GM12878 (cell line): Measurements from ENCODE around the gene PRODH. TPM values are rescaled to one million over a fixed set of nuclear protein-coding genes. Genes with fewer than 3 reads are reported as not detected.

Experiments used
- ATAC-seq: fragments of 200-7000 bp; cut with Tn5 transposase; 3 replicates; pipeline ENCODE4 v1.9.1; 2020; ENCODE audit warnings: mild to moderate bottlenecking, moderate library complexity
- BruUV-seq: library from RNA; stranded (reverse); fragments of 400-500 nt; replicated peaks from 2 replicates; lab custom pipeline; 2021; lab: Mats Ljungman, UMichigan
- CTCF ChIA-PET: fragments of 300-600 bp; sonication (Branson Sonifier 250); formaldehyde crosslinking; extraction: SDS; loops from one replicate; lab custom pipeline; 2021; ENCODE audit warnings: inconsistent platforms; lab: Yijun Ruan, JAX
- POLR2A ChIA-PET: fragments of 350-600 bp; formaldehyde crosslinking; extraction: SDS; loops from one replicate; lab custom pipeline; 2021; ENCODE audit warnings: inconsistent platforms; lab: Charles Lee
- RAD21 ChIA-PET: fragments of 300-600 bp; sonication (Branson Sonifier 250); formaldehyde crosslinking; loops from one replicate; lab custom pipeline; 2023; ENCODE audit warnings: antibody characterized with exemption; ENCODE audit not compliant: unreplicated experiment; lab: Charles Lee
- SMC1A ChIA-PET: fragments of 300-600 bp; sonication (Branson Sonifier 250); formaldehyde crosslinking; loops from one replicate; lab custom pipeline; 2023; ENCODE audit not compliant: unreplicated experiment, uncharacterized antibody; lab: Charles Lee
- DNase-seq: peaks from one replicate; pipeline ENCODE4 v3.0.0-alpha.2; 2011; ENCODE audit warnings: low read depth, low spot score
- FAIRE-seq: peaks from 3 replicates; lab custom pipeline; 2011; peaks lifted over from hg19 to GRCh38; lab: Jason Lieb, UNC
- H2AFZ ChIP-seq: 2 replicates; pipeline ENCODE4 v1.6.0; 2011; ENCODE audit warnings: low read depth, low read length, control low read depth; ENCODE audit not compliant: control insufficient read depth
- H3K27ac ChIP-seq: 2 replicates; pipeline ENCODE4 v1.5.1; 2011; ENCODE audit warnings: control low read depth; ENCODE audit not compliant: control insufficient read depth, insufficient read depth
- H3K27me3 ChIP-seq, 2 experiments: replicated peaks in 1 of 2; 2 replicates each; pipeline versions ENCODE4 v1.6.0 to v1.6.1; 2011; ENCODE audit warnings: low read length in 1 of 2; ENCODE audit not compliant: control insufficient read depth in 2 of 2, insufficient read depth in 2 of 2
- H3K36me3 ChIP-seq, 2 experiments: 2 replicates each; pipeline ENCODE4 v1.5.1; 2011; ENCODE audit warnings: low read length in 1 of 2; ENCODE audit not compliant: control insufficient read depth in 2 of 2, insufficient read depth in 2 of 2
- H3K4me1 ChIP-seq: 2 replicates; pipeline ENCODE4 v1.6.1; 2011; ENCODE audit warnings: mild to moderate bottlenecking, low read length, moderate library complexity, mixed read lengths; ENCODE audit not compliant: control insufficient read depth, insufficient read depth
- H3K4me2 ChIP-seq: 2 replicates; pipeline ENCODE4 v1.6.0; 2011; ENCODE audit warnings: control low read depth; ENCODE audit not compliant: control insufficient read depth, insufficient read depth
- H3K4me3 ChIP-seq: fragments of 200-600 bp; sonication (generic); 2 replicates; pipeline ENCODE4 v1.5.1; 2016
- H3K79me2 ChIP-seq: 2 replicates; pipeline ENCODE4 v1.6.0; 2011; ENCODE audit warnings: low read length; ENCODE audit not compliant: control insufficient read depth, insufficient read depth
- H3K9ac ChIP-seq: 2 replicates; pipeline ENCODE4 v1.8.0; 2011; ENCODE audit warnings: low read length, control low read depth, mixed read lengths; ENCODE audit not compliant: control insufficient read depth, insufficient read depth
- H3K9me3 ChIP-seq: replicated peaks from 3 replicates; pipeline ENCODE4 v1.5.1; 2011; ENCODE audit warnings: mild to moderate bottlenecking, low read length; ENCODE audit not compliant: control insufficient read depth, insufficient read depth
- H4K20me1 ChIP-seq: 2 replicates; pipeline ENCODE4 v1.6.0; 2011; ENCODE audit not compliant: control insufficient read depth, insufficient read depth
- ATF7 ChIP-seq: fragments of 450-650 bp; IDR thresholded peaks from 2 replicates; pipeline ENCODE4 v1.6.1; 2016; ENCODE audit warnings: low read depth, mild to moderate bottlenecking
- CHD2 ChIP-seq: IDR thresholded peaks from 2 replicates; pipeline ENCODE4 v1.6.1; 2011; ENCODE audit warnings: low read depth, low read length, improper control_type of control experiment, borderline replicate concordance
- ETV6 ChIP-seq, 2 experiments: fragments of 450-650 bp in 1 of 2; IDR thresholded peaks in 1 of 2; conservative IDR thresholded peaks in 1 of 2; 2 replicates each; pipeline ENCODE4 v1.6.1; 2014; ENCODE audit warnings: antibody characterized with exemption in 1 of 2, borderline replicate concordance in 1 of 2, low read depth in 1 of 2, mild to moderate bottlenecking in 1 of 2, moderate library complexity in 1 of 2
- FOXM1 ChIP-seq: IDR thresholded peaks from 2 replicates; pipeline ENCODE4 v1.6.1; 2012; ENCODE audit warnings: low read depth, mild to moderate bottlenecking, inconsistent platforms, low read length, moderate library complexity
- GATAD2B ChIP-seq: fragments of 450-650 bp; conservative IDR thresholded peaks from 2 replicates; pipeline ENCODE4 v1.6.1; 2017; ENCODE audit warnings: low read depth, mild to moderate bottlenecking, moderate library complexity
- KAT2A ChIP-seq: conservative IDR thresholded peaks from 2 replicates; pipeline ENCODE4 v1.6.1; 2011; ENCODE audit warnings: low read depth, low read length; ENCODE audit not compliant: control insufficient read depth
- KDM1A ChIP-seq: fragments of 200-600 bp; sonication (generic); IDR thresholded peaks from 2 replicates; pipeline ENCODE4 v1.6.1; 2016; ENCODE audit warnings: borderline replicate concordance
- NR2C2 ChIP-seq: IDR thresholded peaks from 2 replicates; pipeline ENCODE4 v1.6.1; 2011; ENCODE audit warnings: borderline replicate concordance, low read depth; ENCODE audit not compliant: control insufficient read depth, insufficient read length
- NR2F1 ChIP-seq: fragments of 450-650 bp; conservative IDR thresholded peaks from 2 replicates; pipeline ENCODE4 v1.6.1; 2017; ENCODE audit warnings: mild to moderate bottlenecking
- RFX5 ChIP-seq: IDR thresholded peaks from 2 replicates; pipeline ENCODE4 v1.6.1; 2011; ENCODE audit warnings: low read depth, low read length, improper control_type of control experiment
- YBX1 ChIP-seq: fragments of 450-650 bp; IDR thresholded peaks from 2 replicates; pipeline ENCODE4 v1.6.1; 2016; ENCODE audit warnings: antibody characterized with exemption
- YY1 ChIP-seq: IDR thresholded peaks from 2 replicates; pipeline ENCODE4 v1.6.1; 2011; ENCODE audit warnings: low read depth, mild to moderate bottlenecking, low read length
- WGBS: methylation state at CpG from one replicate; pipeline ENCODE4 v1.1.6; 2016; ENCODE audit warnings: low lambda C conversion rate; ENCODE audit not compliant: insufficient replicate concordance, insufficient coverage; ENCODE audit errors: missing lambda C conversion rate; 5-methylcytosine and 5-hydroxymethylcytosine counted together
- in situ Hi-C: fragments of 300-500 bp; cut with MboI; formaldehyde crosslinking; loops from 9 replicates; pipeline ENCODE4 v1.14.3; 2018; ENCODE audit warnings: mixed read lengths
- intact Hi-C: fragments of 100-400 bp; cut with micrococcal nuclease; formaldehyde crosslinking; loops from one replicate; pipeline ENCODE4 v1.14.2; 2022; ENCODE audit not compliant: unreplicated experiment
- polyA plus RNA-seq, 11 experiments: library from polyadenylated mRNA; depleted of rRNA in 4 of 11; unstranded in 6 of 11; stranded (reverse) in 5 of 11; fragments of >200 nt; fragmentation: Nextera tagmentation in 4 of 11; fragmentation: Illumina TruSeq in 1 of 11; extraction: Ambion mirVana in 4 of 11; extraction: Trizol in 1 of 11; gene quantifications; 1 replicate in 1 of 11; 2 replicates in 10 of 11; pipeline versions ENCODE4 v1.2.1 to v1.2.3, GENCODE V29; 2011 to 2016; ENCODE audit warnings: inconsistent platforms in 2 of 11, missing spikeins in 2 of 11, low read depth in 1 of 11
- total RNA-seq, 4 experiments: library from RNA; depleted of rRNA in 3 of 4; stranded (reverse); fragments of >200 nt in 3 of 4; fragmentation: Illumina TruSeq in 1 of 4; extraction: Trizol in 1 of 4; gene quantifications; 2 replicates each; pipeline versions ENCODE4 v1.2.1 to v1.2.3, GENCODE V29; 2013 to 2021
- TF ChIP-seq, protein P1 (sequence below): fragments of 450-650 bp; IDR thresholded peaks from 2 replicates; pipeline ENCODE4 v1.6.1; 2016; ENCODE audit warnings: mild to moderate bottlenecking, moderate library complexity, borderline replicate concordance
- TF ChIP-seq, protein P2 (sequence below): fragments of 450-650 bp; IDR thresholded peaks from 2 replicates; pipeline ENCODE4 v1.6.1; 2014; ENCODE audit warnings: mild to moderate bottlenecking

PRODH gene
- total and polyA plus RNA-seq, 10 of the 15 experiments (the other 5 are each of a cell fraction or from before 2014, with no cell fraction given), result 0.03 to 0.10 (median 0.07) TPM; not detected in 6

DNA sequence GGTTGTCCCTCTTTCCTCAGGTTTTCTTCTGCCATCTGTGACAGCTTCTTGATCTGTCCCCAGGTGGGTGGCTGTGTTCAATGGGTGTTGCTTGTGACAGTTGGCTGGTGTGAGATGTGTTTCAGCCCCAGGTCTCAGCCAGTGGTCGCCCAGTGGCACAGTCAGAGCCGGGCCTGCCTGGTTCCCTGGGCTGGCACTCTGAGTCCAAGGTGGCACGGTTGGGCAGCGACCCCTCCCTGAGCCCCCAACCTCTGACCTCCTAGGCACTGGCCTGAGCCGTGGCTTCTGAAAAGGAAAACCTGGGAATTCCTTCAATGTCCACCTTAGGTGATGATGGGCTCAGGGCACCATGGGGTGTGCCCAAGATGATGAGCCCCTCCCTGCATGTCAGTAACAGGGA lies 14.0 kb upstream of the PRODH start:
- intact Hi-C loops (no loop called here), in situ Hi-C loops (loop anchor here (5.0 kb wide), 1 partner anchor 1337 kb away; no protein-coding TSS in a partner anchor)
- no peaks in the 10 kb centered on the region for H3K9me3 ChIP-seq
- ChIA-PET POLR2A (no interaction called here), CTCF (interaction anchor here (0.7 kb wide), 1 partner anchor 138 kb away, joined by 3 read pairs; no protein-coding TSS in a partner anchor), SMC1A (no interaction called here), RAD21 (no interaction called here)
- H3K4me3 ChIP-seq, result no peak overlapping the region
- no peaks in the 10 kb centered on the region for H4K20me1 ChIP-seq
- no TSS peak for BruUV-seq
- no peak for TF ChIP-seq FOXM1
- TF ChIP-seq YY1, result no peak
- no peak for FAIRE-seq
- no peak overlapping the region for H2AFZ ChIP-seq
- H3K4me2 ChIP-seq, result no peak overlapping the region
- DNase-seq, result no peak
- H3K27ac ChIP-seq, result no peak overlapping the region
- ATAC-seq, result no peak
- no peaks in the 10 kb centered on the region for H3K27me3 ChIP-seq
- no peaks in the 10 kb centered on the region for H3K4me1 ChIP-seq
- no peaks in the 10 kb centered on the region for H3K36me3 ChIP-seq
- H3K79me2 ChIP-seq, result no peaks in the 10 kb centered on the region
- 3% methylated on average over 5 of the region's 5 CpGs for WGBS
- no peak overlapping the region for H3K9ac ChIP-seq

DNA sequence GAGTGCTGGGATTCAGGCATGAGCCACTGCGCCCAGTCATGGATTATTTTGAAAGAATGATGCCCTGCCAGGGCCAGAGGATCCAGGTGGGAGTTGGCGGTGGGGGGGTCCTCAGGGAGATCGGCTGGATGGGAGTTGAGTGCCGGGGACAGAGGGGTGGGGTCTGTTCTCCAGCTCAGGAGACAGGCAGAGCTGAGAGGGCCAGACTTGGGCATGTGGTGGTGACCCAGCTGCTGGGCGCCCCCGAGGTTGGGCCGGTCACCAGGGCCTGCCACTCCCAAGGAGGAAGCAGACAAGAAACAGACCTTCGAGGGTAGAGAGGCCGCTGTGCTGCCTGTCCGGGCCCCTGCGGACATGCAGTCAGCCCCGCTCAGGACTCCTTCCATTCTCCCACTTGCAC lies 11.8 kb upstream of the PRODH start:
- no peak overlapping the region for H3K27ac ChIP-seq
- ATAC-seq, result no peak
- H3K4me1 ChIP-seq, result no peaks in the 10 kb centered on the region
- ChIA-PET CTCF (no interaction called here), RAD21 (no interaction called here), POLR2A (no interaction called here), SMC1A (no interaction called here)
- FAIRE-seq, result no peak
- no TSS peak for BruUV-seq
- no peak for DNase-seq
- in situ Hi-C loops (no loop called here), intact Hi-C loops (no loop called here)
- H3K9me3 ChIP-seq, result no peaks in the 10 kb centered on the region
- no peaks in the 10 kb centered on the region for H3K36me3 ChIP-seq
- H3K4me2 ChIP-seq, result no peak overlapping the region
- no peak overlapping the region for H3K4me3 ChIP-seq
- WGBS, result 45% methylated on average over 12 of the region's 12 CpGs
- no peaks in the 10 kb centered on the region for H4K20me1 ChIP-seq
- no peaks in the 10 kb centered on the region for H3K79me2 ChIP-seq
- no peaks in the 10 kb centered on the region for H3K27me3 ChIP-seq
- H3K9ac ChIP-seq, result no peak overlapping the region
- no peak overlapping the region for H2AFZ ChIP-seq
- TF ChIP-seq CHD2 (no peak), GATAD2B (no peak), NR2F1 (no peak), KAT2A (no peak), RFX5 (no peak), ETV6 (conservative IDR thresholded peaks at IDR 0.05 in 1 of 2, IDR thresholded peaks at IDR 0.05 in 1 of 2; ENCODE audit: borderline replicate concordance in 1 of 2, low read depth in 1 of 2) (no peak), KDM1A (no peak), ATF7 (no peak), YBX1 (no peak), NR2C2 (no peak)
- TF ChIP-seq, protein P1, sequence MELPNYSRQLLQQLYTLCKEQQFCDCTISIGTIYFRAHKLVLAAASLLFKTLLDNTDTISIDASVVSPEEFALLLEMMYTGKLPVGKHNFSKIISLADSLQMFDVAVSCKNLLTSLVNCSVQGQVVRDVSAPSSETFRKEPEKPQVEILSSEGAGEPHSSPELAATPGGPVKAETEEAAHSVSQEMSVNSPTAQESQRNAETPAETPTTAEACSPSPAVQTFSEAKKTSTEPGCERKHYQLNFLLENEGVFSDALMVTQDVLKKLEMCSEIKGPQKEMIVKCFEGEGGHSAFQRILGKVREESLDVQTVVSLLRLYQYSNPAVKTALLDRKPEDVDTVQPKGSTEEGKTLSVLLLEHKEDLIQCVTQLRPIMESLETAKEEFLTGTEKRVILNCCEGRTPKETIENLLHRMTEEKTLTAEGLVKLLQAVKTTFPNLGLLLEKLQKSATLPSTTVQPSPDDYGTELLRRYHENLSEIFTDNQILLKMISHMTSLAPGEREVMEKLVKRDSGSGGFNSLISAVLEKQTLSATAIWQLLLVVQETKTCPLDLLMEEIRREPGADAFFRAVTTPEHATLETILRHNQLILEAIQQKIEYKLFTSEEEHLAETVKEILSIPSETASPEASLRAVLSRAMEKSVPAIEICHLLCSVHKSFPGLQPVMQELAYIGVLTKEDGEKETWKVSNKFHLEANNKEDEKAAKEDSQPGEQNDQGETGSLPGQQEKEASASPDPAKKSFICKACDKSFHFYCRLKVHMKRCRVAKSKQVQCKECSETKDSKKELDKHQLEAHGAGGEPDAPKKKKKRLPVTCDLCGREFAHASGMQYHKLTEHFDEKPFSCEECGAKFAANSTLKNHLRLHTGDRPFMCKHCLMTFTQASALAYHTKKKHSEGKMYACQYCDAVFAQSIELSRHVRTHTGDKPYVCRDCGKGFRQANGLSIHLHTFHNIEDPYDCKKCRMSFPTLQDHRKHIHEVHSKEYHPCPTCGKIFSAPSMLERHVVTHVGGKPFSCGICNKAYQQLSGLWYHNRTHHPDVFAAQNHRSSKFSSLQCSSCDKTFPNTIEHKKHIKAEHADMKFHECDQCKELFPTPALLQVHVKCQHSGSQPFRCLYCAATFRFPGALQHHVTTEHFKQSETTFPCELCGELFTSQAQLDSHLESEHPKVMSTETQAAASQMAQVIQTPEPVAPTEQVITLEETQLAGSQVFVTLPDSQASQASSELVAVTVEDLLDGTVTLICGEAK, result no peak
- TF ChIP-seq, protein P2, sequence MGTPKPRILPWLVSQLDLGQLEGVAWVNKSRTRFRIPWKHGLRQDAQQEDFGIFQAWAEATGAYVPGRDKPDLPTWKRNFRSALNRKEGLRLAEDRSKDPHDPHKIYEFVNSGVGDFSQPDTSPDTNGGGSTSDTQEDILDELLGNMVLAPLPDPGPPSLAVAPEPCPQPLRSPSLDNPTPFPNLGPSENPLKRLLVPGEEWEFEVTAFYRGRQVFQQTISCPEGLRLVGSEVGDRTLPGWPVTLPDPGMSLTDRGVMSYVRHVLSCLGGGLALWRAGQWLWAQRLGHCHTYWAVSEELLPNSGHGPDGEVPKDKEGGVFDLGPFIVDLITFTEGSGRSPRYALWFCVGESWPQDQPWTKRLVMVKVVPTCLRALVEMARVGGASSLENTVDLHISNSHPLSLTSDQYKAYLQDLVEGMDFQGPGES, result no peak
